K562 (cell line): ENCODE results near the gene GNG7. TPM values are rescaled to one million over a fixed set of nuclear protein-coding genes. Genes with fewer than 3 reads are reported as not detected.

ENCODE experiments used
- BCOR ChIP-seq: fragments of 450-650 bp; IDR thresholded peaks from 2 replicates; pipeline ENCODE4 v1.6.1; 2016
- BHLHE40 ChIP-seq: IDR thresholded peaks from 2 replicates; pipeline ENCODE4 v1.6.1; 2011; ENCODE audit warnings: low read length, improper control_type of control experiment
- CTCF ChIP-seq, 3 experiments: IDR thresholded peaks in 2 of 3; conservative IDR thresholded peaks in 1 of 3; 2 replicates each; pipeline ENCODE4 v1.5.1; 2011 to 2012; ENCODE audit warnings: low read length in 3 of 3, mild to moderate bottlenecking in 3 of 3, control low read depth in 2 of 3, improper control_type of control experiment in 1 of 3, inconsistent platforms in 1 of 3, low read depth in 1 of 3, mixed read lengths in 1 of 3, moderate library complexity in 1 of 3; ENCODE audit not compliant: insufficient read depth in 2 of 3
- GATAD2A ChIP-seq: fragments of 450-650 bp; IDR thresholded peaks from 2 replicates; pipeline ENCODE4 v1.6.1; 2017
- GATAD2B ChIP-seq: fragments of 450-650 bp; IDR thresholded peaks from 2 replicates; pipeline ENCODE4 v1.6.1; 2017; ENCODE audit warnings: mild to moderate bottlenecking, borderline replicate concordance
- HDAC1 ChIP-seq, 2 experiments: fragments of 450-650 bp; IDR thresholded peaks; 2 replicates each; pipeline ENCODE4 v1.6.1; 2016 to 2017; ENCODE audit warnings: inconsistent platforms in 1 of 2, mild to moderate bottlenecking in 1 of 2, moderate library complexity in 1 of 2
- HLTF ChIP-seq: fragments of 450-650 bp; IDR thresholded peaks from 2 replicates; pipeline ENCODE4 v1.6.1; 2016
- IFI16 ChIP-seq: fragments of 250-450 bp; sonication (Bioruptor Pico); IDR thresholded peaks from 2 replicates; pipeline ENCODE4 v2.1.2; 2022; ENCODE audit warnings: mild to moderate bottlenecking, inconsistent platforms
- ILF3 ChIP-seq: fragments of 450-650 bp; IDR thresholded peaks from 2 replicates; pipeline ENCODE4 v1.6.1; 2018; ENCODE audit warnings: antibody characterized with exemption, mild to moderate bottlenecking, moderate library complexity, borderline replicate concordance
- MLX ChIP-seq, 2 experiments: fragments of 450-650 bp in 1 of 2; sonication (generic) in 1 of 2; formaldehyde crosslinking; conservative IDR thresholded peaks; 2 replicates each; pipeline versions ENCODE4 v1.4.0 to v1.8.1; 2020 to 2022; ENCODE audit warnings: mild to moderate bottlenecking in 1 of 2, missing genetic modification reagents in 1 of 2
- NCOA4 ChIP-seq: fragments of 450-650 bp; IDR thresholded peaks from 2 replicates; pipeline ENCODE4 v1.6.1; 2018; ENCODE audit warnings: mild to moderate bottlenecking; ENCODE audit not compliant: partially characterized antibody
- PHB2 ChIP-seq: fragments of 450-650 bp; IDR thresholded peaks from 2 replicates; pipeline ENCODE4 v1.6.1; 2017; ENCODE audit warnings: low read depth
- PHF21A ChIP-seq: fragments of 450-650 bp; IDR thresholded peaks from 2 replicates; pipeline ENCODE4 v1.6.1; 2017; ENCODE audit warnings: low read depth, borderline replicate concordance
- SOX6 ChIP-seq: fragments of 450-650 bp; IDR thresholded peaks from 2 replicates; pipeline ENCODE4 v1.6.1; 2014; ENCODE audit warnings: mild to moderate bottlenecking
- U2AF2 ChIP-seq: fragments of 200-400 bp; formaldehyde crosslinking; optimal IDR thresholded peaks from 2 replicates; pipeline ENCODE3; 2017; ENCODE audit warnings: low read depth, mild to moderate bottlenecking, low read length
- ZBTB7A ChIP-seq: IDR thresholded peaks from 2 replicates; pipeline ENCODE4 v1.6.1; 2011; ENCODE audit warnings: low read depth, mild to moderate bottlenecking, low read length, moderate library complexity, borderline replicate concordance; ENCODE audit not compliant: control insufficient read depth
- ZFX ChIP-seq: sonication (generic); formaldehyde crosslinking; IDR thresholded peaks from 2 replicates; pipeline ENCODE4 v1.8.0; 2022; ENCODE audit warnings: mild to moderate bottlenecking, missing genetic modification reagents, moderate library complexity
- ZNF224 ChIP-seq: sonication (generic); formaldehyde crosslinking; IDR thresholded peaks from 2 replicates; pipeline ENCODE4 v1.8.0; 2022; ENCODE audit warnings: mild to moderate bottlenecking, missing genetic modification reagents
- ZNF407 ChIP-seq: fragments of 450-650 bp; IDR thresholded peaks from 2 replicates; pipeline ENCODE4 v1.6.1; 2016; ENCODE audit warnings: low read depth
- ZNF444 ChIP-seq: fragments of 250-450 bp; sonication (Bioruptor Pico); IDR thresholded peaks from 2 replicates; pipeline ENCODE4 v1.4.0; 2020; ENCODE audit warnings: mild to moderate bottlenecking, moderate library complexity
- polyA plus RNA-seq, 8 experiments: library from polyadenylated mRNA; depleted of rRNA in 4 of 8; stranded (reverse) in 5 of 8; unstranded in 3 of 8; fragments of >200 nt; fragmentation: Nextera tagmentation in 2 of 8; fragmentation: Illumina TruSeq in 1 of 8; extraction: Ambion mirVana in 2 of 8; extraction: Trizol in 1 of 8; gene quantifications; 2 replicates each; pipeline versions ENCODE4 v1.2.1 to v1.2.3, GENCODE V29; 2011 to 2014; ENCODE audit warnings: inconsistent platforms in 1 of 8, missing spikeins in 1 of 8
- total RNA-seq, 7 experiments: library from RNA; depleted of rRNA in 6 of 7; stranded (reverse); fragments of >200 nt in 6 of 7; fragmentation: Illumina TruSeq in 2 of 7; extraction: Trizol in 2 of 7; gene quantifications; 2 replicates each; pipeline versions ENCODE4 v1.2.1 to v1.2.3, GENCODE V29; 2011 to 2021; ENCODE audit warnings: low replicate concordance in 1 of 7

The GNG7 gene
- total and polyA plus RNA-seq, 9 of the 15 experiments (the other 6 are each of a cell fraction or from before 2014, with no cell fraction given), result 0.01 to 0.20 (median 0.06) TPM; not detected in 1

- TF ChIP-seq BHLHE40, result no peak
- no peak for TF ChIP-seq ZNF444
- no peak for TF ChIP-seq ZNF224 (CRISPR knock-in tag)
- peak; percentile 42; the same call in 1 of the 2 replicates for TF ChIP-seq ZBTB7A
- no peak for TF ChIP-seq ILF3
- TF ChIP-seq MLX (CRISPR knock-in tag; conservative IDR thresholded peaks at IDR 0.05), result no peak
- TF ChIP-seq ZFX (CRISPR knock-in tag), result no peak
- no peak for TF ChIP-seq PHF21A
- 0 out of 2 replicates have a peak, but pooled peaks have one; percentile 21 for TF ChIP-seq BCOR
- TF ChIP-seq CTCF (IDR thresholded peaks at IDR 0.05 in 2 of 3, conservative IDR thresholded peaks at IDR 0.05 in 1 of 3; ENCODE audit: insufficient read depth in 2 of 3, low read depth in 1 of 3, low read length in 3 of 3), result peak; percentile 0 to 27 (median 18); a peak in 2 of 6 replicates
- no peak for TF ChIP-seq NCOA4
- no peak for TF ChIP-seq IFI16 (CRISPR knock-in tag)
- no peak for TF ChIP-seq U2AF2
- TF ChIP-seq ZNF407, result no peak
- TF ChIP-seq PHB2, result no peak
- TF ChIP-seq GATAD2B, result peak; percentile 79; the same call in 1 of the 2 replicates
- TF ChIP-seq HDAC1 (IDR thresholded peaks at IDR 0.05), result peak in 1 of 2 experiments; percentile 24; a peak in 1 of 4 replicates
- no peak for TF ChIP-seq HLTF
- no peak for TF ChIP-seq SOX6
- TF ChIP-seq GATAD2A, result 0 out of 2 replicates have a peak, but pooled peaks have one; percentile 23
Observed at GRCh38 chr19:2724148-2724557, 21.7 kb upstream of the GNG7 start (continued).
